Hematopoietic multipotent progenitor cell treated with erythropoietin and hydrocortisone succinate and interleukin-3 and kit ligand, for 4 days (in vitro differentiated cells): Measurements from ENCODE around the gene C9orf152.
"Not testable (repeated sequence)": the region's sequence is repeated elsewhere in the genome, so short reads cannot be mapped to it uniquely, and the experiment has no call there.

Experiments used
- DNase-seq: peaks from one replicate; pipeline ENCODE4 v3.0.0-alpha.2; 2015

C9orf152 gene

GRCh38 chr9:110214090-110214489, 6.1 kb upstream of the C9orf152 start:
- no peak for DNase-seq

GRCh38 chr9:110213413-110214044, 5.6 kb upstream of the C9orf152 start:
- DNase-seq = no peak

GRCh38 chr9:110207071-110207641, 803 bp downstream of the C9orf152 start:
- DNase-seq = no peak

- no peak for DNase-seq
Measured at GRCh38 chr9:110206389-110206788, 1.6 kb downstream of the C9orf152 start.

GRCh38 chr9:110205612-110206011, 2.3 kb downstream of the C9orf152 start:
- DNase-seq = peak; percentile 59

- no peak for DNase-seq
Measured at GRCh38 chr9:110202232-110202631, 5.7 kb downstream of the C9orf152 start.

GRCh38 chr9:110199643-110200042, 8.3 kb downstream of the C9orf152 start:
- DNase-seq = no peak

GRCh38 chr9:110198357-110198756, 9.6 kb downstream of the C9orf152 start:
- no peak for DNase-seq

GRCh38 chr9:110197330-110198187, 10.4 kb downstream of the C9orf152 start:
- DNase-seq = no peak

- DNase-seq = not testable (repeated sequence)
Measured at GRCh38 chr9:110196084-110196499, 11.9 kb downstream of the C9orf152 start.

- peak; percentile 53 for DNase-seq
Measured at GRCh38 chr9:110192531-110193261, 15.3 kb downstream of the C9orf152 start.

GRCh38 chr9:110191615-110192014, 16.3 kb downstream of the C9orf152 start:
- no peak for DNase-seq

- DNase-seq = no peak
Measured at GRCh38 chr9:110189559-110190320, 18.2 kb downstream of the C9orf152 start.

- peak; percentile 74 for DNase-seq
Measured at GRCh38 chr9:110188991-110189390, 19.0 kb downstream of the C9orf152 start.

GRCh38 chr9:110188101-110188500, 19.9 kb downstream of the C9orf152 start:
- DNase-seq = no peak

GRCh38 chr9:110187126-110187525, 20.8 kb downstream of the C9orf152 start:
- no peak for DNase-seq

GRCh38 chr9:110186254-110186653, 21.7 kb downstream of the C9orf152 start:
- DNase-seq = no peak

- DNase-seq = no peak
Measured at GRCh38 chr9:110185806-110186205, 22.2 kb downstream of the C9orf152 start.

- DNase-seq = peak; percentile 92
Measured at GRCh38 chr9:110183208-110184145, 24.5 kb downstream of the C9orf152 start.

- DNase-seq = no peak
Measured at GRCh38 chr9:110180511-110181434, 27.2 kb downstream of the C9orf152 start.
